ENCODE data around the gene ZNF219. TPM values are rescaled to one million over a fixed set of nuclear protein-coding genes. Genes with fewer than 3 reads are reported as not detected.
A peak's percentile ranks its signal among the peaks of the same experiment; 100 is the strongest.

Gene ZNF219
- total and polyA plus RNA-seq, 10 of the 15 experiments (the other 5 are each of a cell fraction or from before 2014, with no cell fraction given) = 0.16 to 6.4 (median 1.9) TPM

GRCh38 chr14:21092273-21093011, 6.0 kb downstream of the ZNF219 start (continued):
- no peak for TF ChIP-seq SREBF1 (IDR thresholded peaks at IDR 0.05; ENCODE audit: low read length)
- TF ChIP-seq TCF3 (IDR thresholded peaks at IDR 0.05; ENCODE audit: borderline replicate concordance, insufficient read depth, low read depth, low read length) = peak; percentile 56; the same call in 1 of the 2 replicates
- no peak for TF ChIP-seq WRNIP1 (IDR thresholded peaks at IDR 0.05; ENCODE audit: borderline replicate concordance, low read depth, low read length)
- TF ChIP-seq MYC (IDR thresholded peaks at IDR 0.05; ENCODE audit: insufficient read depth, insufficient read length, insufficient replicate concordance, low read length, severe bottlenecking) = no peak
- peak; percentile 61; the same call in 1 of the 2 replicates for TF ChIP-seq GATAD2B (conservative IDR thresholded peaks at IDR 0.05; ENCODE audit: low read depth)
- no peak for TF ChIP-seq USF1 (IDR thresholded peaks at IDR 0.05; ENCODE audit: borderline replicate concordance, extremely low read length, insufficient read depth, low read depth, low read length)
- TF ChIP-seq ZNF622 (IDR thresholded peaks at IDR 0.05) = no peak
- TF ChIP-seq BRCA1 (IDR thresholded peaks at IDR 0.05; ENCODE audit: low read depth, low read length) = no peak
- no peak for TF ChIP-seq NFXL1 (IDR thresholded peaks at IDR 0.05; ENCODE audit: borderline replicate concordance)
- no peak for TF ChIP-seq HDAC2 (IDR thresholded peaks at IDR 0.05)
- no peak for TF ChIP-seq PBX3 (IDR thresholded peaks at IDR 0.05; ENCODE audit: insufficient replicate concordance, low read depth, low read length)
- TF ChIP-seq CEBPZ (IDR thresholded peaks at IDR 0.05; ENCODE audit: low read depth, low read length) = no peak
- TF ChIP-seq CUX1 (IDR thresholded peaks at IDR 0.05; ENCODE audit: insufficient replicate concordance, low read depth, low read length) = no peak
- peak; percentile 100 for TF ChIP-seq SMC3 (IDR thresholded peaks at IDR 0.05; ENCODE audit: borderline replicate concordance, low read length)
- no peak for TF ChIP-seq NR2C2 (IDR thresholded peaks at IDR 0.05; ENCODE audit: borderline replicate concordance, control insufficient read depth, insufficient read length, low read depth)
- no peak for TF ChIP-seq ATF7 (IDR thresholded peaks at IDR 0.05; ENCODE audit: low read depth)
- no peak for TF ChIP-seq RCOR1 (conservative IDR thresholded peaks at IDR 0.05; ENCODE audit: low read depth, low read length)
